G401 (cell line): ENCODE measurements around the gene NLRC5. TPM values are rescaled to one million over a fixed set of nuclear protein-coding genes. Genes with fewer than 3 reads are reported as not detected.
"Not testable (repeated sequence)": the region's sequence is repeated elsewhere in the genome, so short reads cannot be mapped to it uniquely, and the experiment has no call there.

Experiments used
- DNase-seq: peaks from one replicate; pipeline ENCODE4 v3.0.0-alpha.2; 2015; ENCODE audit warnings: low spot score
- in situ Hi-C: cut with HindIII; loops from 2 replicates; pipeline ENCODE4 v1.10.0; 2016; ENCODE audit warnings: low sequenced_read_pairs, mixed read lengths
- total RNA-seq: library from RNA; depleted of rRNA; stranded (reverse); fragments of >200 nt; shearing (Covaris generic); gene quantifications from 2 replicates; pipeline ENCODE4 v1.2.3, GENCODE V29; 2014

NLRC5 gene
- total RNA-seq, 1 experiment from 2014 or later: 0.07 TPM

GRCh38 chr16:56975714-56976113, 13.6 kb upstream of the NLRC5 start:
- in situ Hi-C loops: no loop called here
- no peak for DNase-seq

GRCh38 chr16:56977216-56977615, 12.1 kb upstream of the NLRC5 start:
- DNase-seq: peak; percentile 67
- in situ Hi-C loops: no loop called here

- DNase-seq: no peak
- in situ Hi-C loops: no loop called here
Measured at GRCh38 chr16:56977823-56978430, 11.4 kb upstream of the NLRC5 start.

GRCh38 chr16:56980201-56980535, 9.2 kb upstream of the NLRC5 start:
- no peak for DNase-seq
- in situ Hi-C loops: no loop called here

DNA sequence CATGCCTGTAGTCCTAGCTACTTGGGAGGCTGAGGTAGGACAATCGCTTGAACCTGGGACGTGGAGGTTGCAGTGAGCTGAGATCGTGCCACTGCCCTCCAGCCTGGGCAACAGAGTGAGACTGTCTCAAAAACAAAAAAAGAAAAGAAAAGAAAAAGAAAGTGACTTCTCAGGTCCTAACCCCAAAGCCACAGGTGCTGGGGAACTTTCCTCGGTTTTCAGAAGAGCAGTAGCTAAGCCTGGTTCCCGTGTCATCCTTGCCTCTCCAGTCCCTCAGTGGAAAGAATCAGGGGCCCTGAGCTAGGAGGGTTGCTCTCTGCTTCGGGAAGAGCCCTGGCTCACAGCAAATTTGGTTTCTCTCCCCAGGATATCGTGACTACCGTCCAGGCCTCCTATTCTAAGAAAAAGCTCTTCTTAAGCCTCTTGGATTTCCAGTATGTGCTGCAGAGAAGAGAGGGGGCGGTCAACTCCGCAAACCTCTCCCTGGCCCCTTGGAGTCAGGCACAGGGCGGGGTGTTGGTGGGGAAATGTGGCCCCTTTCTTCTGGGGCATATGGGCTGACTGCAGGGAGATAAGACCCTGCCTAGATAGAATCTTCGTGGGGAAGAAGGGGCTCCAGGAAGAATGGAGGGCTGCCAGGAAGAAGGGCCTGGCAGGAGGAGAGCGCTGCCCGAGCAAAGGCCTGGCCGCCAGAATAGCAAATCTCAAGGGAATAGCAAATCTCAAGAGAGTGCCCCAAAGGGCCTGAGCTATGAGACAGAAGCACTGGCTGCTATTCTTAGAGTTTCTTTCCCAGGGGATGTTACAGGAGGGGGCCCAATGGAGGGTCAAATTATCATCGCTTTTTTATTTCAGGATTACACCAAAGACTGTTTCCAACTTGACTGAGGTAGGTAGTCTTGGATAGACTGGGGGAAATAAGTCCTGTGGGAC, 8.3 kb upstream of the NLRC5 start:
- in situ Hi-C loops: no loop called here
- DNase-seq: no peak

GRCh38 chr16:56981729-56982271, 7.6 kb upstream of the NLRC5 start:
- in situ Hi-C loops: no loop called here
- DNase-seq: no peak

DNA sequence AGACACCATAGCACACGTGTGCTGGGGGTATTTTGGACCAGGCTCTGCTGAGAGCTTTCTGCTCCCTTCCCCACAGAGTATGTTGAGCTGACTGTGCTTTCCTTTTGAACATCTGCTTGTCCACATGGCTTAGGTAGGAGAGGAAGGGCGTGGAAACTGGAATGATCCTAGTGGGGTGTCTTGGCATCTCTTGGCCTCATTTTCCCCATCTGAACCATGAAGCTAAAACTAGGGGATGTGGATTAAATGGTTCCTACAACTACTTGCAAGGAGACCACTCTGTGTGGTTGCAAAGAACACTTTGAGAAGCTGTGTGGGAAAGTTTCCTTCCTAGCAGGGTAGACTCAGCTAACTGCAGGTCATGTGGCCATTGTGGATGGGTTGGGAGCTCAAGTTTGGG, 6.7 kb upstream of the NLRC5 start:
- in situ Hi-C loops: no loop called here
- no peak for DNase-seq

GRCh38 chr16:56983211-56983751, 6.1 kb upstream of the NLRC5 start:
- in situ Hi-C loops: no loop called here
- no peak for DNase-seq

DNA sequence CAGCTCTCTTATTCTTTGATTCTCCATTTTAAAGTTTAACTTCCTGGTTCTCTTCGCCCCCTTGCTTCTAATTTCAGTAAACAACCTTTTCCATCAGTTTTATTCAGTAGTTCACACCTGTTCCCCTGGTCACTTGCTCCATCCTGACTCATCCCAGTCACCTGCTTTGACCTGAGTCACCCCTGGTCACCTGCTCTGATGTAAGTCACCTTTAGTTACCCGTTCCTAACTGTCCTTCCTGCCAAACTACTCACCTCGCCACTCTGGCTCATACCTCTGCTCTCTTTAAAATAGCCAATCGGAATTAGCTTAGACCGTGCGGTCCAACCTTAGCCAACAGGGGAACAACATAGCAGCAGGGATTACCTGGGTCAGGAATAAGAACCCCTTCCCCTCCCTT, 4.7 kb upstream of the NLRC5 start:
- DNase-seq: no peak
- in situ Hi-C loops: no loop called here

DNA sequence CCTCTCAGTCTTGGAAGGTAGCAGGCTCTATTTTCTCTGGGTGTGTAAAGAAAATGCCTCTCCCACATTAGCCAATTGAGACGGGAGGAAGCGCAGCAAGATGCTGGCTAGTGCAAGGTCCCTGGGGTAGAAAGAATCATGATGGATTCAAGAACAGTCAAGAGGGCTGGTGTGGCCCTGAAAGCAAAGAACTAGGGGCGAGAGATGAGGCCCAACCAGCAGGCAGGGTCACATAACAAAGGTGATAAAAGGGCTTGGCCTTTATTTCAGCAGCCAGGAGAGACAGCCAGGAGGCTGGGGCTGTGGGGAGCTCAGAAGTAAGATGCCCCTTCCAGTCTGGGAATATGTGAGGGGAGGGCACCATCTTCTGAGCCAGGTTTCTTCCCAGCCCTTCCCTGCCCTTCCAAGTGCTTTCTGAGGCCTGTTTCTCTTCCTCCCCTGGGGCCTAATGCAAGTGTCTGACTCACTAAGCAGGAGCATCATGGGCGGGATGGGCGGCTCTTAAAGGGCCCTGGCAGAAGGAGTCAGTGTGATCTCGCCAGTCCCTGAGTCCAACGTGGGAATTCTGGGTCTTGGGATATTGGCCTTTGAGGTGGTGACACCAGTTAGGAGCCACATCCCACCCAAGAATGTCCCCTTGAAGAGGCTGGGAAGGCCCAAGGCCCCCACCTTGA, 3.9 kb upstream of the NLRC5 start:
- no peak for DNase-seq

DNA sequence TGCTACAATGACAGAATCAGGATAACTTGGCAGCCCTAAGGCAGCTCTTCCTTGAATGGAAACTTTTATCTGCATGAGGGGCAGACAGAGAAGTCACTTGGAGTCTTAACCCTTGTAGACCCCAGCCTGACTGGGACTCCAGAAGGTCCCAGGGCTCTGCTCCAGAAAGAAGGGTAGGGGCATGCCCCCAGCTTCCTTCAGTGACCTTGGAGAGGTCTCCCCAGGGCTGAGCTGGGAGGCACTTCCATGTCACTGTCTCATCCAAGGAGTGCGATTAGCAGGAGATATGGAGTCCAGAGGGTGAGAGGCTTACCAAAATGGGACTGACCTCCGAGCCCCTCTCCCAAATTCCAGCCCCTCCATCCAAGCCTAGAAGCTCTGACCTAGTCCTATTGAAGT, 3.4 kb upstream of the NLRC5 start:
- no peak for DNase-seq
- in situ Hi-C loops: no loop called here

More for the DNA sequence above, 3.9 kb upstream of the NLRC5 start:
- in situ Hi-C loops: no loop called here

- DNase-seq: no peak
- in situ Hi-C loops: no loop called here
Measured at GRCh38 chr16:56986361-56986760, 3.0 kb upstream of the NLRC5 start.

- DNase-seq, in situ Hi-C loops: not testable (repeated sequence)
Measured at GRCh38 chr16:56986908-56987307, 2.4 kb upstream of the NLRC5 start.

GRCh38 chr16:56987692-56988091, 1.7 kb upstream of the NLRC5 start:
- DNase-seq: no peak
- in situ Hi-C loops: no loop called here

DNA sequence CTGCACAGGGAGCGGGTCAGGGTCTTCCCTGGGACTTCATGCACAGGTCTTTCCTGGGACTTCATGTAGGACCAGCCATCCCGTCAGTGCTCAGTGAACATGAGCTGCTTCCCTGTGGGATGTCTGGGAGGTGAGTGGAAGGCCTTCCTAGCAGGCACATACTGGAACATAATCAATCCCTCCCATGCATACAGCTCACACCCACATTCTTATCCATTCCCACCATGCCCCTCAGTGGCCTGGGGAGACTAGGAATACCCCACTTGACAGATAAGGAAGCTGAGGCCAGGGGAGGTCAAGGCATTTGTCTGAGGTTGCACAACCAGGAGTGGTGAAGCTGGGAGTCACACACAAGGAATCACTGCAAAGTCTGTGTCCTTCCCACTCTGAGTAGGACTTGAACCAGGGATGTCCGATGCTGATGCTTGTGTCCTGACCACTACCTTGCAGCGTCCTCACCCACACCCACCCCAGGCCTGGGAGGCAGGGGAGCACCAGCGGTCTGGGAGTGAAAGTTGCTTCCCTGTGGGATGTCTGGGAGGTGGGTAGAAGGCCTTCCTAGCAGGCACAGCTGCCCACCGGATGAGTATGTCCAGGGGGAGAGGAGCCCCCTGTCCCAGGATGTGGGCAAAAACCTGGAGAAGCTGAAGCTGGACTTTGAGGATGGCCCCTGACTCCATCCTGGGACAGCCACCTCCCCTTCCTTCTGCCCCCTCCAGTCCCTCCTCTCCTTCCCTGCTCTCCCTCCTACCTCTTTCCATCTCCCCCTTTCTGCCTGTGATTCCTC, 1.0 kb upstream of the NLRC5 start:
- in situ Hi-C loops: no loop called here
- DNase-seq: no peak

DNA sequence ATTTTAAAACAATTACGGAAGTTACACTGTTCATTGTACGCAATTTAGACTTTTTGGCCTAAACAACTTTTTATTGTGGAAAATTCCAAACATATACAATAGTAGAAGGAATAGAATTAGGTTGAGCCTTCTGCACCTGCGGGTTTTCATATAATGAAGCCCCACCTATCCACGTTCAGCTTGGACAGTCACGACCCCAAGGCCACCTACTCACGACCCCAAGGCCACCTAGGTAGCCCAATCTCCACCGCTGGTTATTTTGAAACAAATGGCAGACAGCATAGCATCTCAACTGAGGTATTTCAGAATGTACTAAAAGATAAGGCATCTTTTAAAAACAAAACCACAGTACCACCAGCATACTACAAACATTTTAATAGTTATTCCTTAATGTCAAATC, 631 bp downstream of the NLRC5 start:
- no peak for DNase-seq
- in situ Hi-C loops: no loop called here

DNA sequence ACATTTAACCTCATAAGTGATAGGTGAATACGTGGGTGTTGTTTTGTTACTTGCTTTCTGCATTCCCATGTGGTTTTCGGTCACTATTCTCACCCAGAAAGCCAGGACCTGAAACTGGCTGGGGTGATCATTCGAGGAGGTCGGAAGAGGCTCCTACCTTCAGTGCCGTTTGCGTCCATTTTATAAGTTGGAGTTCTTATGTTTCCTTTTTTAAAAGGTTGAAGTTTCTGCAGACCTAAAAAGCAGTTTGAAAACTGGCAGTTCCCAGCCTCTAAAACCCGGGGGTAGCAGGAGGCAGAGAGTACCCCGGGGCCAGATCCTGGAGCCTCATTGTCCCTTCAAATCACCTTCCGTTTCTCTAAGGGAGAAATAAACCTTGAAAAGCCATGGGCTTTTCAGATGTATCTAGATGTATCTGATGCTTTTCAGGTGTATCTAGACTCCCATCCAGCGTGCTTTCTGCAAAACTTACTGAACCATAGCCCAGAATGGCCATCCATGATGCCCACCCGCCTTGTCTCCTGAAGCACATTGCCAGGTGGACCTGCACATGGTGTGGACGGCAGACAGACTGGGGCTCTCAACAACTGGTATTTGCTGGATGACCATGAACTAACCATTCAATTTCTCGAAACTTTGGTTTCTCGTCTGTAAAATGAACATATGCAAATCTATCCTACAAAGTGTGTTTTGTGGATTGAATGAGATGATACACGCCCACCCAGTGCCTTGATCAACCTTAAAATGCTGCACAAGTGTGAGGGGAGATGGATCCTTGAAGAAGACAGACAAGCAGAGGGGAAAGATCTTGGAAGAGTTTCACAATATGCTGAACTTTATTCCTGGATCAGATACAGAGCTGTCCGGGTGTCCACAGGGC, 1.3 kb downstream of the NLRC5 start:
- no peak for DNase-seq
- in situ Hi-C loops: no loop called here

DNA sequence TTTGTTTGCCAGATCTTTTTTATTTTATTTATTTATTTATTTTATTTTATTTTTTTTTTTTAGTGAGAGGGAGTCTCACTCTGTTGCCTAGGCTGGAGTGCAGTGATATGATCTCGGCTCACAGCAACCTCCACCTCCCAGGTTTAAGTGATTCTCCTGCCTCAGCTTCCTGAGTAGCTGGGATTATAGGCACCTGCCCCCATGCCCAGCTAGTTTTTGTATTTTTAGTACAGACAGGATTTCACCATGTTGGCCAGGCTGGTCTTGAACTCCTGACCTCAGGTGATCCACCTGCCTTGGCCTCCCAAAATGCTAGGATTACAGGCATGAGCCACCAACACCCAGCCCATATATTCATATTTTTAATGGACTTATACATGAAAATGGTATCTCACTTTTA, 3.1 kb downstream of the NLRC5 start:
- in situ Hi-C loops, DNase-seq: not testable (repeated sequence)
